Measurements from ENCODE around the gene PDGFC.
A peak's percentile ranks its signal among the peaks of the same experiment; 100 is the strongest.

PDGFC gene

DNA sequence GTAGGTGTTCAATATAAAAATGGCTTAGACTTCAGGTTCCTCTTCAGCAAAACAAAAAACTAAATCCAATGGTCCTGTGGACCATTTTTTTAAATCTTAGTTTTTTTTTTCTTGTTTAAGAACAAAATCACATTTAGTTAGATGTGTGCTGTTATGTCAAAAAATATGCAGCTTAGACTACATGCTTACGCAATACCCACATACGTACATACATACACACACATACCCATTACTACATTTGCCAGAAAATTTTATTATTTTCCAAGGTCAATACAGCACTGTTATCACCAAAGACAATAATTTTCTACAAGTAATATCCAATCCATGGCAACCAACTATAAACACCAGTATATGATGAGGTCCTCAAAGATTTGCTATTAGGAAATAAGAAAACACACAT is 144.1 kb downstream of the PDGFC start:
- CTCF ChIA-PET = no interaction called here
- POLR2A ChIA-PET (ENCODE audit: low non-redundant PET) = no interaction called here
- DNase-seq (ENCODE audit: low spot score) = no peak

GRCh38 chr4:156825074-156825473 is 146.5 kb downstream of the PDGFC start:
- ChIA-PET POLR2A (ENCODE audit: low non-redundant PET) (no interaction called here), CTCF (interaction anchor here (0.6 kb wide), 1 partner anchor 738 kb away, joined by 4 read pairs; no protein-coding TSS in a partner anchor)
- H3K27ac ChIP-seq = peak overlapping the region; percentile 72
- TF ChIP-seq CTCF (conservative IDR thresholded peaks at IDR 0.05; ENCODE audit: low read depth) = no peak
- peak; percentile 7 for DNase-seq (ENCODE audit: low spot score)

More for the DNA sequence above, 144.1 kb downstream of the PDGFC start:
- no peak for TF ChIP-seq CTCF (conservative IDR thresholded peaks at IDR 0.05; ENCODE audit: low read depth)
- no peak overlapping the region for H3K27ac ChIP-seq

DNA sequence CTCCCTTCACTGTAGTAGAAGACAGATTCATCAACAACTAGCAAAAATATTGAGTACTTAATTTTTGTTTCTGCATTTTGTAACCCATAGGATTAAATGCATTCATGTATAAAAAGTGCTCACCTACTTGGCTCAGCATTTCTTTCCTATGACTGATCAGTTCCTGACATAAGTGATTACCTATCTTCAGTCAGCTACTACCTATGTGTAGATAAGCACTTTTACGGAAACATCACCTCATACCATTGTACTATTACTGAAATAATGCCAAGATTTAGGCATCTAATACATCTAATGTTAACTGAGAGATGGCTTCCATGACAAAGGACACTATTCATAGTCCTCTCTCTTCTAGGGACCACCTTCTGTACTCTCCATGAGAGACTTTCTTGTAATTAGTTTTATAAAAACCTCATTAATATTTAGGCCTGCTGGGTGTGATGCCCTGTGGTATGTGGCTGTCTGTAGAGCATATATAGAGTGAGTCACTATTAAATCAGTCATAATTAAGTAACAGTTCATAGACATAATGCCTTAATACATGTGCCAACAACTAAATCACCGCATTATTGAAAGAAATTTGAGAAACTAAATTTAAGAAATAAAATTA is 147.0 kb downstream of the PDGFC start:
- DNase-seq (ENCODE audit: low spot score) = peak; percentile 81
- CTCF ChIA-PET = interaction anchor here (0.6 kb wide), 1 partner anchor 738 kb away, joined by 4 read pairs; no protein-coding TSS in a partner anchor
- POLR2A ChIA-PET (ENCODE audit: low non-redundant PET) = no interaction called here

DNA sequence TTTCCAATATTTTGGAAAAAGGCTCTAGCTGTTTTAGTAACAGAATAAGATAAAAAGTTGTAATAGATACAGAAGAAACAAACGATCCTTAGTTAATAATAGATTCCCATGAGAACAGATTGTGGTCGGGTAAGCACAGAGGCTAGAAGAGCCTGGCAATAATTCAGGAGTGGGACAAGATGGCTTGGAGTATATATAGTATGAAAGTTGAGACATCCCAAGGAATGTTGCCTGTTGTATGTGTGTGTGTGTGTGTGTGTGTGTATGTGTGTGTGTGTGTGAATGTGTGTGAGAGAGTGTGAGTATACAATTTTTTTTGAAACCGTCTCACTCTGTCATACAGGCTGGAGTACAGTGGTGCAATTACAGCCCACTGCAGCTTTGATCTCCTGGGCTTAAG is 150.7 kb downstream of the PDGFC start:
- H3K27ac ChIP-seq = no peak overlapping the region
- no peak for TF ChIP-seq CTCF (conservative IDR thresholded peaks at IDR 0.05; ENCODE audit: low read depth)
- no peak for DNase-seq (ENCODE audit: low spot score)
- CTCF ChIA-PET = no interaction called here
- POLR2A ChIA-PET (ENCODE audit: low non-redundant PET) = no interaction called here

More for the DNA sequence above, 147.0 kb downstream of the PDGFC start:
- no peak for TF ChIP-seq CTCF (conservative IDR thresholded peaks at IDR 0.05; ENCODE audit: low read depth)
- H3K27ac ChIP-seq = no peak overlapping the region

DNA sequence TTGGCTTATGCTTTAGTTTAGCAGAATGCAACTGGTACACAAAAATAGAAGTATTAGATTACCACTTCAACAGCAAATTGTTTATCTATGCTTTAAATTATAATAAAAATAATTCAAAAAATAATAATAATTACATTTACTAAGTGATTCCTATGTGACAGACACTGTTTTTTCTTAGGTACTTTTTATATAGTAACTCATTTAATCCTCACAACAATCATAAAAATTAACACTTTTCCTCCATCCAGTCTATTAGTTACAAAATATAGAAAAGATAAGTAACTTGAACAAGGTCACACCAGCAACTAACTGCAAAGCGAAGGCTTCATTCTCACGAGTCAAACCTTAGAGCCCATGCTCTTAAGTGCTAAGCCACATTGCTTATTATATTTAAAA is 155.2 kb downstream of the PDGFC start:
- no peak for TF ChIP-seq CTCF (conservative IDR thresholded peaks at IDR 0.05; ENCODE audit: low read depth)
- CTCF ChIA-PET = no interaction called here
- no peak for DNase-seq (ENCODE audit: low spot score)
- H3K27ac ChIP-seq = no peak overlapping the region
- POLR2A ChIA-PET (ENCODE audit: low non-redundant PET) = no interaction called here

DNA sequence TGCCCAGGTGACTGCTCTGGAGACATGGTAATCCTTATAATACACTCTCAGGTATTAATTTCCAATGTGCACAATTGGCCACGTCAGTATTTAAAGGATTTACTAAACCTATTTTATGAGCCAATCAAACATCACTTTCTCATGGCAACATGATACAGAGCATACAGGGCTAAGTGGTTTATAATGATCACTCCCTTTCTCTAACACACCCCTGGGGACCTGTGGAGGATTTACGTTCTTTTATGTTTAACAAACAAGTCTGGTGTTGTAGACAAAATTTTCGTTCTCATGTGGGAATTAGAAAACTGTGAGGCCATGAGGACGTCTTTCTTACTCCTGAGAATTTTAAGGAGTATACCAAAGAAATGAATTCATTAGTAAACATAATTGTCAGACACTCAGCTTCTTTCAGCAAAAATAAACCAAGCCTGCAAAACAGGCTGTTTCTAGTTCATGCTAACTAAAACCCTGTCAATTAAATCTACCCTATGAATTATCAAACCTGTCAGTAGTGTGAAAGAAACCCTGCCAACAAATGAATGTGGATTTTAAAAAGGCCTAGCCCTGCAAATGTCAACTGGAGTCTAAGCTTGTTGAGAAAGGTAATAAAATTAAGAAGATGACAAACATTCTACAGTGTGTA is 155.8 kb downstream of the PDGFC start:
- CTCF ChIA-PET = interaction anchor here (0.6 kb wide), 1 partner anchor 82 kb away, joined by 3 read pairs; no protein-coding TSS in a partner anchor
- no peak overlapping the region for H3K27ac ChIP-seq
- DNase-seq (ENCODE audit: low spot score) = no peak
- TF ChIP-seq CTCF (conservative IDR thresholded peaks at IDR 0.05; ENCODE audit: low read depth) = no peak
- POLR2A ChIA-PET (ENCODE audit: low non-redundant PET) = no interaction called here

Data from RWPE1 (cell line).